ENCODE results near the gene DHRS9. TPM values are rescaled to one million over a fixed set of nuclear protein-coding genes. Genes with fewer than 3 reads are reported as not detected.

DHRS9 gene
- total and polyA plus RNA-seq, 7 donors, result 0.04 to 0.79 (median 0.27) TPM; not detected in 2

- 69 to 75% (median 71%) methylated on average over 6 of the region's 6 CpGs for WGBS, 3 donors
- Histone ChIP-seq H3K36me3 (ENCODE audit: insufficient read depth in 1 of 2, low read depth in 1 of 2) (no peaks in the 10 kb centered on the region), H3K9me3 (no peaks in the 10 kb centered on the region), H3K27me3 (ENCODE audit: insufficient read depth in 3 of 3, low read length in 2 of 3) (peaks cover 0 to 4% (median 0%) of the 10 kb centered on the region in 3 donors), H3K4me1 (no peaks in the 10 kb centered on the region), H3K27ac (no peak overlapping the region), H3K4me3 (no peak overlapping the region)
- TF ChIP-seq CTCF (IDR thresholded peaks at IDR 0.05), result no peak
- DNase-seq (no peak), ATAC-seq (no peak)
- intact Hi-C loops (cut with DNase I), result no loop called here
Observed at GRCh38 chr2:169087757-169088379, 18.5 kb downstream of the DHRS9 start.

GRCh38 chr2:169089182-169089581, 19.8 kb downstream of the DHRS9 start:
- no peak overlapping the region for H3K27ac ChIP-seq
- H3K27me3 ChIP-seq (ENCODE audit: insufficient read depth in 3 of 3, low read length in 2 of 3), result peaks cover 0 to 4% (median 0%) of the 10 kb centered on the region in 3 donors
- ATAC-seq (no peak), DNase-seq (no peak)
- H3K9me3 ChIP-seq, result no peaks in the 10 kb centered on the region
- TF ChIP-seq CTCF (IDR thresholded peaks at IDR 0.05), result no peak
- H3K4me3 ChIP-seq, result no peak overlapping the region
- WGBS, 3 donors, result 65 to 90% (median 81%) methylated on average over 2 of the region's 2 CpGs
- H3K36me3 ChIP-seq (ENCODE audit: insufficient read depth in 1 of 2, low read depth in 1 of 2), result no peaks in the 10 kb centered on the region
- H3K4me1 ChIP-seq, result no peaks in the 10 kb centered on the region
- intact Hi-C loops (cut with DNase I), result no loop called here

GRCh38 chr2:169090133-169090820, 20.9 kb downstream of the DHRS9 start:
- intact Hi-C loops (cut with DNase I), result no loop called here
- 69 to 73% (median 71%) methylated on average over 6 of the region's 6 CpGs for WGBS, 3 donors
- no peak overlapping the region for H3K4me3 ChIP-seq
- peaks cover 0 to 4% (median 0%) of the 10 kb centered on the region in 3 donors for H3K27me3 ChIP-seq (ENCODE audit: insufficient read depth in 3 of 3, low read length in 2 of 3)
- H3K4me1 ChIP-seq, result no peaks in the 10 kb centered on the region
- H3K27ac ChIP-seq, result no peak overlapping the region
- H3K36me3 ChIP-seq (ENCODE audit: insufficient read depth in 1 of 2, low read depth in 1 of 2), result no peaks in the 10 kb centered on the region
- H3K9me3 ChIP-seq, result no peaks in the 10 kb centered on the region
- TF ChIP-seq CTCF (IDR thresholded peaks at IDR 0.05), result no peak
- ATAC-seq (no peak), DNase-seq (no peak)

GRCh38 chr2:169091256-169091655, 21.9 kb downstream of the DHRS9 start:
- DNase-seq (no peak), ATAC-seq (no peak)
- Histone ChIP-seq H3K9me3 (no peaks in the 10 kb centered on the region), H3K4me3 (no peak overlapping the region), H3K36me3 (ENCODE audit: insufficient read depth in 1 of 2, low read depth in 1 of 2) (no peaks in the 10 kb centered on the region), H3K27me3 (ENCODE audit: insufficient read depth in 3 of 3, low read length in 2 of 3) (peaks cover 0 to 4% (median 0%) of the 10 kb centered on the region in 3 donors), H3K27ac (no peak overlapping the region), H3K4me1 (no peaks in the 10 kb centered on the region)
- 86 to 88% (median 87%) methylated on average over 3 of the region's 3 CpGs for WGBS, 3 donors
- intact Hi-C loops (cut with DNase I), result no loop called here
- TF ChIP-seq CTCF (IDR thresholded peaks at IDR 0.05), result no peak
